Measurements from ENCODE around the gene ZNF513. TPM values are rescaled to one million over a fixed set of nuclear protein-coding genes. Genes with fewer than 3 reads are reported as not detected.

The ZNF513 gene
- polyA plus RNA-seq, 1 donor (not counting 4 experiments of a cell fraction or from before 2014, with no cell fraction given), result 8.9 TPM

GRCh38 chr2:27369471-27370025, 11.0 kb downstream of the ZNF513 start:
- H3K9me3 ChIP-seq (ENCODE audit: control insufficient read depth, low read depth, low read length), result no peaks in the 10 kb centered on the region
- DNase-seq (ENCODE audit: low read depth, low spot score) (no peak), FAIRE-seq (no peak)
- H3K36me3 ChIP-seq (ENCODE audit: control insufficient read depth in 2 of 2, extremely low read depth in 1 of 2, insufficient read depth in 2 of 2, low read length in 2 of 2), result peaks cover 24 to 44% of the 10 kb centered on the region in 2 experiments
- TF ChIP-seq EZH2 (IDR thresholded peaks at IDR 0.05; ENCODE audit: low read length), result no peak
- no peak for TF ChIP-seq CTCF (optimal IDR thresholded peaks at IDR 0.05 in 1 of 3, IDR thresholded peaks at IDR 0.05 in 1 of 3, conservative IDR thresholded peaks at IDR 0.05 in 1 of 3; ENCODE audit: extremely low read depth in 1 of 3, insufficient read depth in 2 of 3, low read length in 3 of 3)
- H3K79me2 ChIP-seq (ENCODE audit: control insufficient read depth, insufficient read depth, low read length), result peaks cover 54% of the 10 kb centered on the region
- H3K27me3 ChIP-seq (ENCODE audit: control insufficient read depth, extremely low read depth, insufficient read depth, low read length), result no peaks in the 10 kb centered on the region
- dilution Hi-C loops (cut with MboI; ENCODE audit: extremely low pct_ligation_motif_present, low sequenced_read_pairs), result no loop called here
- H3K27ac ChIP-seq (ENCODE audit: control insufficient read depth, insufficient read depth, low read length), result peak overlapping the region; percentile 77
- peaks cover 24% of the 10 kb centered on the region for H3K4me1 ChIP-seq (ENCODE audit: control insufficient read depth, extremely low read depth, insufficient read depth, low read length)
- peak overlapping the region; percentile 72 for H3K4me2 ChIP-seq (ENCODE audit: control insufficient read depth, extremely low read depth, insufficient read depth, low read depth, low read length)
- peak overlapping the region; percentile 67 to 94 (median 92) for H3K4me3 ChIP-seq (ENCODE audit: control insufficient read depth in 2 of 3, extremely low read depth in 1 of 3, insufficient read depth in 2 of 3, low read depth in 1 of 3, low read length in 3 of 3)
- H3K9ac ChIP-seq (ENCODE audit: control insufficient read depth, extremely low read depth, insufficient read depth, low read length), result peak overlapping the region; percentile 93
- peak overlapping the region; percentile 95 for H2AFZ ChIP-seq (ENCODE audit: control insufficient read depth, low read length)
- H3K9me1 ChIP-seq (ENCODE audit: control insufficient read depth, extremely low read depth, insufficient read depth, low read length), result no peaks in the 10 kb centered on the region
- peaks cover 2% of the 10 kb centered on the region for H4K20me1 ChIP-seq (ENCODE audit: control insufficient read depth, extremely low read depth, insufficient read depth, low read length)

- peaks cover 26 to 34% of the 10 kb centered on the region in 2 experiments for H3K36me3 ChIP-seq (ENCODE audit: control insufficient read depth in 2 of 2, extremely low read depth in 1 of 2, insufficient read depth in 2 of 2, low read length in 2 of 2)
- peaks cover 3% of the 10 kb centered on the region for H3K4me1 ChIP-seq (ENCODE audit: control insufficient read depth, extremely low read depth, insufficient read depth, low read length)
- no peaks in the 10 kb centered on the region for H3K9me1 ChIP-seq (ENCODE audit: control insufficient read depth, extremely low read depth, insufficient read depth, low read length)
- no peaks in the 10 kb centered on the region for H3K27me3 ChIP-seq (ENCODE audit: control insufficient read depth, extremely low read depth, insufficient read depth, low read length)
- no peak overlapping the region for H3K27ac ChIP-seq (ENCODE audit: control insufficient read depth, insufficient read depth, low read length)
- dilution Hi-C loops (cut with MboI; ENCODE audit: extremely low pct_ligation_motif_present, low sequenced_read_pairs), result no loop called here
- no peak for FAIRE-seq
- H3K9me3 ChIP-seq (ENCODE audit: control insufficient read depth, low read depth, low read length), result no peaks in the 10 kb centered on the region
- peaks cover 12% of the 10 kb centered on the region for H3K79me2 ChIP-seq (ENCODE audit: control insufficient read depth, insufficient read depth, low read length)
- no peak overlapping the region for H2AFZ ChIP-seq (ENCODE audit: control insufficient read depth, low read length)
- no peak overlapping the region for H3K9ac ChIP-seq (ENCODE audit: control insufficient read depth, extremely low read depth, insufficient read depth, low read length)
- DNase-seq (ENCODE audit: low read depth, low spot score), result no peak
- H4K20me1 ChIP-seq (ENCODE audit: control insufficient read depth, extremely low read depth, insufficient read depth, low read length), result no peaks in the 10 kb centered on the region
- H3K4me2 ChIP-seq (ENCODE audit: control insufficient read depth, extremely low read depth, insufficient read depth, low read depth, low read length), result no peak overlapping the region
- H3K4me3 ChIP-seq (ENCODE audit: control insufficient read depth in 2 of 3, extremely low read depth in 1 of 3, insufficient read depth in 2 of 3, low read depth in 1 of 3, low read length in 3 of 3), result no peak overlapping the region
- no peak for TF ChIP-seq EZH2 (IDR thresholded peaks at IDR 0.05; ENCODE audit: low read length)
- TF ChIP-seq CTCF (optimal IDR thresholded peaks at IDR 0.05 in 1 of 3, IDR thresholded peaks at IDR 0.05 in 1 of 3, conservative IDR thresholded peaks at IDR 0.05 in 1 of 3; ENCODE audit: extremely low read depth in 1 of 3, insufficient read depth in 2 of 3, low read length in 3 of 3), result no peak
Observed at GRCh38 chr2:27363933-27364332, 16.6 kb downstream of the ZNF513 start.

All from keratinocyte (primary cell).